ENCODE measurements around the gene UPF3B. TPM values are rescaled to one million over a fixed set of nuclear protein-coding genes. Genes with fewer than 3 reads are reported as not detected.

The UPF3B gene
- total and polyA plus RNA-seq, 9 of the 15 experiments (the other 6 are each of a cell fraction or from before 2014, with no cell fraction given) = 17.6 to 57.0 (median 32.3) TPM

GRCh38 chrX:119816300-119816699, 36.5 kb downstream of the UPF3B start:
- FAIRE-seq = no peak
- TF ChIP-seq ZFP91 (CRISPR knock-in tag; IDR thresholded peaks at IDR 0.05) = no peak
- no peak for TF ChIP-seq ZNF518B (CRISPR knock-in tag; IDR thresholded peaks at IDR 0.05)
- no peak for TF ChIP-seq ZNF444 (CRISPR knock-in tag; IDR thresholded peaks at IDR 0.05)
- no peak for TF ChIP-seq HDAC8 (tag; IDR thresholded peaks at IDR 0.05)
- no peak for TF ChIP-seq ZNF274 (IDR thresholded peaks at IDR 0.05; ENCODE audit: borderline replicate concordance, low read depth, low read length)
- no peak for TF ChIP-seq BCL6 (CRISPR knock-in tag; IDR thresholded peaks at IDR 0.05)
- TF ChIP-seq ZNF584 (CRISPR knock-in tag; IDR thresholded peaks at IDR 0.05; ENCODE audit: low read depth) = no peak
- TF ChIP-seq SETDB1 (IDR thresholded peaks at IDR 0.05; ENCODE audit: low read length) = no peak
- TF ChIP-seq ZNF407 (IDR thresholded peaks at IDR 0.05; ENCODE audit: low read depth) = no peak

More at GRCh38 chrX:119816300-119816699, 36.5 kb downstream of the UPF3B start:
- Histone ChIP-seq H3K27me3 (ENCODE audit: control insufficient read depth in 2 of 2, insufficient read depth in 2 of 2, low read length in 2 of 2) (no peaks in the 10 kb centered on the region), H4K20me1 (replicated peaks; ENCODE audit: control insufficient read depth, insufficient read depth, low read length) (no peaks in the 10 kb centered on the region), H3K4me2 (ENCODE audit: insufficient read depth, low read length) (no peak overlapping the region), H3K4me3 (no peak overlapping the region), H3K9me3 (replicated peaks; ENCODE audit: control insufficient read depth, insufficient read depth, low read depth, low read length) (no peaks in the 10 kb centered on the region), H3K27ac (ENCODE audit: extremely low read depth, low read depth, low read length) (no peak overlapping the region), H3K36me3 (ENCODE audit: control insufficient read depth, insufficient read depth, low read length) (no peaks in the 10 kb centered on the region), H2AFZ (ENCODE audit: low read depth, low read length) (no peak overlapping the region), H3K79me2 (ENCODE audit: control insufficient read depth, insufficient read depth, low read length) (no peaks in the 10 kb centered on the region), H3K9ac (ENCODE audit: insufficient read depth in 1 of 2, low read depth in 2 of 2, low read length in 2 of 2) (no peak overlapping the region), H3K9me1 (ENCODE audit: control insufficient read depth, insufficient read depth, low read length) (no peaks in the 10 kb centered on the region), H3K4me1 (replicated peaks in 1 of 2; ENCODE audit: control insufficient read depth in 2 of 2, insufficient read depth in 2 of 2, low read length in 2 of 2) (no peaks in the 10 kb centered on the region)
- CTCF ChIA-PET (ENCODE audit: low intra/inter-chr PET ratio) = no interaction called here
- no peak for ATAC-seq
- intact Hi-C loops (cut with micrococcal nuclease) (no loop called here), in situ Hi-C loops (cut with MboI) (no loop called here)
- 47% methylated on average over 3 of the region's 3 CpGs for whole genome bisulfite sequencing (ENCODE audit: insufficient coverage, low coverage, missing lambda C conversion rate)
- no TSS peak for BruUV-seq (replicated peaks)
- POLR2A ChIA-PET = interaction anchor here (1.9 kb wide), 1 partner anchor 25 kb away, joined by 11 read pairs; the partner anchor contains the start of gene RPL39
- no peak for DNase-seq (ENCODE audit: extremely low read depth in 1 of 4, low spot score in 3 of 4)
